Panc1 (cell line): ENCODE measurements around the gene DPH1. TPM values are rescaled to one million over a fixed set of nuclear protein-coding genes. Genes with fewer than 3 reads are reported as not detected.

Experiments used
- ATAC-seq: fragments of 200-7000 bp; cut with Tn5 transposase; 2 replicates; pipeline ENCODE4 v1.9.1; 2020; ENCODE audit warnings: mild to moderate bottlenecking, moderate library complexity
- BruUV-seq: library from RNA; stranded (reverse); fragments of 400-500 nt; replicated peaks from 2 replicates; lab custom pipeline; 2021; lab: Mats Ljungman, UMichigan
- CTCF ChIA-PET: fragments of 300-600 bp; sonication (Branson Sonifier 250); formaldehyde crosslinking; loops from one replicate; lab custom pipeline; 2022; ENCODE audit warnings: antibody characterized with exemption; lab: Charles Lee
- POLR2A ChIA-PET: fragments of 300-600 bp; sonication (Branson Sonifier 250); formaldehyde crosslinking; loops from one replicate; lab custom pipeline; 2022; ENCODE audit warnings: antibody characterized with exemption; lab: Charles Lee
- DNase-seq: peaks from one replicate; pipeline ENCODE4 v3.0.0-alpha.2; 2010; ENCODE audit warnings: low read depth, low spot score
- H3K27ac ChIP-seq: 2 replicates; pipeline ENCODE4 v1.5.1; 2011; ENCODE audit warnings: mild to moderate bottlenecking, low read length, inconsistent platforms
- H3K27me3 ChIP-seq: fragments of 200-500 bp; sonication (Bioruptor generic); 2 replicates; pipeline ENCODE4 v1.6.0; 2014; ENCODE audit warnings: low read length, inconsistent platforms; ENCODE audit not compliant: control insufficient read depth, insufficient read depth
- H3K36me3 ChIP-seq: fragments of 200-500 bp; sonication (Bioruptor generic); 2 replicates; pipeline ENCODE4 v1.5.1; 2014; ENCODE audit warnings: inconsistent platforms, mild to moderate bottlenecking, low read length, moderate library complexity; ENCODE audit not compliant: control insufficient read depth, insufficient read depth
- H3K4me1 ChIP-seq: 2 replicates; pipeline ENCODE4 v1.5.1; 2011; ENCODE audit warnings: inconsistent platforms, mild to moderate bottlenecking, low read length, moderate library complexity; ENCODE audit not compliant: control insufficient read depth, insufficient read depth
- H3K4me3 ChIP-seq, 2 experiments: 2 replicates each; pipeline ENCODE4 v1.5.1; 2011 to 2012; ENCODE audit warnings: low read depth in 2 of 2, low read length in 2 of 2, mild to moderate bottlenecking in 2 of 2, inconsistent platforms in 1 of 2, moderate library complexity in 1 of 2
- H3K9me3 ChIP-seq: fragments of 200-500 bp; sonication (Bioruptor generic); 2 replicates; pipeline ENCODE4 v1.5.1; 2014; ENCODE audit warnings: low read depth, mild to moderate bottlenecking, inconsistent platforms, low read length, moderate library complexity; ENCODE audit not compliant: control insufficient read depth, insufficient read depth
- POLR2AphosphoS5 ChIP-seq: IDR thresholded peaks from 2 replicates; pipeline ENCODE4 v1.6.1; 2012; ENCODE audit warnings: mild to moderate bottlenecking, low read depth, low read length, moderate library complexity
- SIN3A ChIP-seq: IDR thresholded peaks from 2 replicates; pipeline ENCODE4 v1.6.1; 2012; ENCODE audit warnings: low read depth, mild to moderate bottlenecking, low read length, moderate library complexity, borderline replicate concordance; ENCODE audit not compliant: insufficient read depth
- TCF7L2 ChIP-seq: IDR thresholded peaks from 2 replicates; pipeline ENCODE4 v1.6.1; 2011; ENCODE audit warnings: mild to moderate bottlenecking, low read depth, low read length, inconsistent platforms
- in situ Hi-C: cut with HindIII; loops from 2 replicates; pipeline ENCODE4 v1.10.0; 2016; ENCODE audit warnings: low sequenced_read_pairs, low pct_unique_long_range_greater_than_20kb
- intact Hi-C: fragments of 100-400 bp; cut with micrococcal nuclease; formaldehyde crosslinking; loops from one replicate; pipeline ENCODE4 v1.10.0; 2022; ENCODE audit not compliant: unreplicated experiment
- total RNA-seq: library from RNA; stranded (reverse); gene quantifications from one replicate; pipeline ENCODE4 v1.2.1, GENCODE V29; 2021; ENCODE audit not compliant: unreplicated experiment
- TF ChIP-seq, protein P1 (sequence below), 2 experiments: IDR thresholded peaks; 2 replicates each; pipeline ENCODE4 v1.6.1; 2011 to 2012; ENCODE audit warnings: low read depth in 2 of 2, control low read depth in 1 of 2, low read length in 1 of 2, mild to moderate bottlenecking in 1 of 2, moderate library complexity in 1 of 2; ENCODE audit not compliant: insufficient read depth in 1 of 2
- TF ChIP-seq, protein P2 (sequence below): fragments of 450-650 bp; IDR thresholded peaks from 2 replicates; pipeline ENCODE4 v1.5.1; 2017; ENCODE audit warnings: mild to moderate bottlenecking

The DPH1 gene
- total RNA-seq, 1 experiment from 2014 or later, result 24.3 TPM

DNA sequence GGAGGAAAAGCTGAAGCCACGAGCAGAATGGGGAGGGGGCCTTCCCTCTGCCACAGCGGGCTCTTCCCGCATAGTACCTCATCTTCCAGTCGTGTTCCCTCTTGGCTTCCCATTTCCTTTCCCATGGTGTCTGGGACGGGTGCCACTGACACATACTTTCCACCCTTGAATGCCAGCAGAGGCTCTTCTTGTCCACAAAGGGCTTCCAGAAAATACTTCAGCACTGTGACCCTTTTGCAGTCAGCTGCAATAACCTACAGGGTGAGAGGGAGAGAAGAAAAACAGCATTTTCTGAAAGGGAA lies 55.6 kb downstream of the DPH1 start:
- DNase-seq (no peak), ATAC-seq (no peak)
- H3K4me3 ChIP-seq, result no peak overlapping the region
- in situ Hi-C loops, result no loop called here
- H3K27me3 ChIP-seq, result no peaks in the 10 kb centered on the region
- intact Hi-C loops, result no loop called here
- no TSS peak for BruUV-seq
- no peak overlapping the region for H3K27ac ChIP-seq
- no peaks in the 10 kb centered on the region for H3K4me1 ChIP-seq
- no peaks in the 10 kb centered on the region for H3K9me3 ChIP-seq
- TF ChIP-seq, protein P1, sequence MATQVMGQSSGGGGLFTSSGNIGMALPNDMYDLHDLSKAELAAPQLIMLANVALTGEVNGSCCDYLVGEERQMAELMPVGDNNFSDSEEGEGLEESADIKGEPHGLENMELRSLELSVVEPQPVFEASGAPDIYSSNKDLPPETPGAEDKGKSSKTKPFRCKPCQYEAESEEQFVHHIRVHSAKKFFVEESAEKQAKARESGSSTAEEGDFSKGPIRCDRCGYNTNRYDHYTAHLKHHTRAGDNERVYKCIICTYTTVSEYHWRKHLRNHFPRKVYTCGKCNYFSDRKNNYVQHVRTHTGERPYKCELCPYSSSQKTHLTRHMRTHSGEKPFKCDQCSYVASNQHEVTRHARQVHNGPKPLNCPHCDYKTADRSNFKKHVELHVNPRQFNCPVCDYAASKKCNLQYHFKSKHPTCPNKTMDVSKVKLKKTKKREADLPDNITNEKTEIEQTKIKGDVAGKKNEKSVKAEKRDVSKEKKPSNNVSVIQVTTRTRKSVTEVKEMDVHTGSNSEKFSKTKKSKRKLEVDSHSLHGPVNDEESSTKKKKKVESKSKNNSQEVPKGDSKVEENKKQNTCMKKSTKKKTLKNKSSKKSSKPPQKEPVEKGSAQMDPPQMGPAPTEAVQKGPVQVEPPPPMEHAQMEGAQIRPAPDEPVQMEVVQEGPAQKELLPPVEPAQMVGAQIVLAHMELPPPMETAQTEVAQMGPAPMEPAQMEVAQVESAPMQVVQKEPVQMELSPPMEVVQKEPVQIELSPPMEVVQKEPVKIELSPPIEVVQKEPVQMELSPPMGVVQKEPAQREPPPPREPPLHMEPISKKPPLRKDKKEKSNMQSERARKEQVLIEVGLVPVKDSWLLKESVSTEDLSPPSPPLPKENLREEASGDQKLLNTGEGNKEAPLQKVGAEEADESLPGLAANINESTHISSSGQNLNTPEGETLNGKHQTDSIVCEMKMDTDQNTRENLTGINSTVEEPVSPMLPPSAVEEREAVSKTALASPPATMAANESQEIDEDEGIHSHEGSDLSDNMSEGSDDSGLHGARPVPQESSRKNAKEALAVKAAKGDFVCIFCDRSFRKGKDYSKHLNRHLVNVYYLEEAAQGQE (IDR thresholded peaks at IDR 0.05; ENCODE audit: insufficient read depth in 1 of 2, low read depth in 2 of 2, low read length in 1 of 2), result no peak
- TF ChIP-seq SIN3A (no peak), POLR2AphosphoS5 (no peak), TCF7L2 (no peak)
- TF ChIP-seq, protein P2, sequence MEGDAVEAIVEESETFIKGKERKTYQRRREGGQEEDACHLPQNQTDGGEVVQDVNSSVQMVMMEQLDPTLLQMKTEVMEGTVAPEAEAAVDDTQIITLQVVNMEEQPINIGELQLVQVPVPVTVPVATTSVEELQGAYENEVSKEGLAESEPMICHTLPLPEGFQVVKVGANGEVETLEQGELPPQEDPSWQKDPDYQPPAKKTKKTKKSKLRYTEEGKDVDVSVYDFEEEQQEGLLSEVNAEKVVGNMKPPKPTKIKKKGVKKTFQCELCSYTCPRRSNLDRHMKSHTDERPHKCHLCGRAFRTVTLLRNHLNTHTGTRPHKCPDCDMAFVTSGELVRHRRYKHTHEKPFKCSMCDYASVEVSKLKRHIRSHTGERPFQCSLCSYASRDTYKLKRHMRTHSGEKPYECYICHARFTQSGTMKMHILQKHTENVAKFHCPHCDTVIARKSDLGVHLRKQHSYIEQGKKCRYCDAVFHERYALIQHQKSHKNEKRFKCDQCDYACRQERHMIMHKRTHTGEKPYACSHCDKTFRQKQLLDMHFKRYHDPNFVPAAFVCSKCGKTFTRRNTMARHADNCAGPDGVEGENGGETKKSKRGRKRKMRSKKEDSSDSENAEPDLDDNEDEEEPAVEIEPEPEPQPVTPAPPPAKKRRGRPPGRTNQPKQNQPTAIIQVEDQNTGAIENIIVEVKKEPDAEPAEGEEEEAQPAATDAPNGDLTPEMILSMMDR, result no peak
- ChIA-PET CTCF (no interaction called here), POLR2A (no interaction called here)
- no peaks in the 10 kb centered on the region for H3K36me3 ChIP-seq

DNA sequence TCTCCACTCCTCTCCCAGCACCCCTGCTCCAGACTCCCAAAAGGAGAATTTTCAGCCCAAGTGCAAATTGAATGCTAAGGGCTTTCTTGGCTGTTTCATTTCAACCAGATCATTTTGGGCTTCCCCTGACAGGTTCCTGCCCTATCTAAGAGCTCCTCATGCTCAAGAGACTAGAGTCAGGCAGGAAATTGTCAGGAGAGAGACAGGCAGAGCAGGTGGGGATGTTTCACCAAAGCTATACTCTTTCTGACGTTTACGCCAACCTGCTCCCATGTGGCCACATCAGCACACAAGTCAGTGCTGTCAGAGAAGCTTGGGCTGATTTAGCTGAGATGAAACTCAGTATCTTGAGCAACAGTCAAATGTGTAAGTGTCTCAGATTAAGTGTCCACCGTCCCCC lies 56.4 kb downstream of the DPH1 start:
- no peak overlapping the region for H3K27ac ChIP-seq

More for the DNA sequence above, 56.4 kb downstream of the DPH1 start:
- H3K36me3 ChIP-seq, result no peaks in the 10 kb centered on the region
- BruUV-seq, result no TSS peak
- DNase-seq (no peak), ATAC-seq (no peak)
- TF ChIP-seq POLR2AphosphoS5 (no peak), SIN3A (no peak), TCF7L2 (no peak)
- TF ChIP-seq, protein P1 (IDR thresholded peaks at IDR 0.05; ENCODE audit: insufficient read depth in 1 of 2, low read depth in 2 of 2, low read length in 1 of 2), result no peak
- TF ChIP-seq, protein P2, result no peak
- no peaks in the 10 kb centered on the region for H3K27me3 ChIP-seq
- POLR2A ChIA-PET, result no interaction called here
- no peak overlapping the region for H3K4me3 ChIP-seq
- in situ Hi-C loops, result no loop called here
- H3K9me3 ChIP-seq, result no peaks in the 10 kb centered on the region
- H3K4me1 ChIP-seq, result peaks cover 3% of the 10 kb centered on the region; the same call in 1 of the 2 replicates
- CTCF ChIA-PET, result no interaction called here
- intact Hi-C loops, result no loop called here
